HG03469 (cell line): Measurements from ENCODE around the gene CEP104.

ENCODE experiments used
- ATAC-seq: cut with Tn5 transposase; IDR thresholded peaks from one replicate; pipeline ENCODE4 v1.9.1; 2021; ENCODE audit warnings: mild to moderate bottlenecking, moderate library complexity, moderate number of reproducible peaks; ENCODE audit not compliant: unreplicated experiment

Gene CEP104

DNA sequence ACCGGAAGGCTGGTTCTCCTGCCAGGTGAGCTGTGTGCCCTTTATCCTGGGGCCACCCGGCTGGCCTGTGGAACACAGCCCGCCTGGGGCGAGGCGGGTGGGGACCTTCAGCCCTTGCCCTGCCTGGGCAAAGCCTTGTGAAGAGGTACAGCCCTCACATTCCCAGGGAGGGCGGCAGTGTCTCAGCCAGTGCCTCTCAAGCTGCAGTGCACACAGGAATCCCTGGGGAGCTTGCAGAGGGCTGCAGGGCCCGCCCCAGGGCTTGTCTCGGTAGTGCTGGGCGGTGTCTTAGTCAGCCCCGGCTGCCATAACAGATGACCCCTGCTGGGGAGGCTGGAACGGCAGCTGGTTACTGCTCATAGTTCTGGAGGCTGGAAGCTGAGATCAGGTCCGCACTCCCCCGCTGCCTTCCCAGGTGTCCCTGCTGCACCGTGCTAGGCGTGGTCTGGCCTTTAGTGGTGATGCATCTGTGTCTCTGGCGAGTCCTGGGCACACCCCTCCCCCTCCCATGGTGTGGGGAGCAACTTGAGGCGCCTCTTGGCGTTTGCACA lies 12.8 kb upstream of the CEP104 start:
- ATAC-seq: no peak

GRCh38 chr1:3868464-3869006 lies 11.5 kb upstream of the CEP104 start:
- no peak for ATAC-seq

GRCh38 chr1:3865606-3866160 lies 8.7 kb upstream of the CEP104 start:
- no peak for ATAC-seq

DNA sequence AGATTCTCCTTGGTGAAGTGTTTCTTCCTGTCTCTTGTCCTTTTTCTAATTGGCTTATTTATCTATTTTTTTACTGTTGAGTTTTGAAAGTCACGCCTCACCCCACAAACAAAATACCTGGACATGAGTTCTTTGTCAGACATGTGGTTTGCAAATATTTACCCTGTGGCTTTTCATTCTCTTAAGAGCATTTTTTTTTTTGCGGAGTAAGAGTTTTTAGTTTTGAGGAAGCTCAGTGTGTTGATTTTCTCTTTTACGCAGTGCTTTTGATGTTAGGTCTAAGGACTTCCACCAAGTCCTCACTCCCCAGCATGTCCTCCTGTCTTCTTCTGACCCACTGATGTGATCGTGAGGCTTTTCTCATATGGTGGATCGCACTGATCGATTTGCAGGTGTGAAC lies 7.9 kb upstream of the CEP104 start:
- no peak for ATAC-seq

GRCh38 chr1:3863231-3863935 lies 6.4 kb upstream of the CEP104 start:
- no peak for ATAC-seq

DNA sequence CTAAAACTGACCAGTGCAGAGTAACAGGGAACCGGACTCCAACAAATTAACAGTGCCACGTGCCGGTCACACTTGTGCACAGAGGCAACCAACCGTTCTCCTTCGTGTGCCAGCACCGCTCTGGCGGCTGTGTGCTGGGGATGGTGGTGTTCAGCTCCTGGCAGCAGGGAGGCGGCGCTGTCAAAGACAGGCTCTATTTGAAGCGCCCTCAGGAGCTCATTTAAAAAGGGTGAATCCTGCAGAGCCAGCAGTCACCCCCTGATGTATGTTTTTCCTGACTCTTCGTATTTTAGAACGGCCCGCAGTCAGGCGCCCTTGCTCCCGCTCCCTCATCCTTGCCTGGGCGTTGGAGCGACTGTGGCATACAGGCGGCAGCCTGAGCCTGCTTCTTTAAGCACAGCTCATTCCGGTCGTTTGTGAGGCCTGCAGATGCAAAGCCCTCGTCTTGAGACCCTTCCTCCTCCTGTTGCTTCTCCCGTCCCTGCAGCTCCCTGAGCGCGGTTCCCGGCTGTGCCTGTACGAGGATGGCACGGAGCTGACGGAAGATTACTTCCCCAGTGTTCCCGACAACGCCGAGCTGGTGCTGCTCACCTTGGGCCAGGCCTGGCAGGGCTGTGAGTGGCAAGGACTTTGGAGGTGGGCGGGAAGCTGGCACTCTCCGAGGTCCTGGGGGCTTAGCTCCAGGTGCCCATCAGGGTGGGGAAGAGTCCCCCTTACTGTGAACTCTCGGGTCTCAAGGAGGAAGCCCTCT lies 1.4 kb upstream of the CEP104 start:
- no peak for ATAC-seq

GRCh38 chr1:3857791-3858129 lies 749 bp upstream of the CEP104 start:
- ATAC-seq: no peak

DNA sequence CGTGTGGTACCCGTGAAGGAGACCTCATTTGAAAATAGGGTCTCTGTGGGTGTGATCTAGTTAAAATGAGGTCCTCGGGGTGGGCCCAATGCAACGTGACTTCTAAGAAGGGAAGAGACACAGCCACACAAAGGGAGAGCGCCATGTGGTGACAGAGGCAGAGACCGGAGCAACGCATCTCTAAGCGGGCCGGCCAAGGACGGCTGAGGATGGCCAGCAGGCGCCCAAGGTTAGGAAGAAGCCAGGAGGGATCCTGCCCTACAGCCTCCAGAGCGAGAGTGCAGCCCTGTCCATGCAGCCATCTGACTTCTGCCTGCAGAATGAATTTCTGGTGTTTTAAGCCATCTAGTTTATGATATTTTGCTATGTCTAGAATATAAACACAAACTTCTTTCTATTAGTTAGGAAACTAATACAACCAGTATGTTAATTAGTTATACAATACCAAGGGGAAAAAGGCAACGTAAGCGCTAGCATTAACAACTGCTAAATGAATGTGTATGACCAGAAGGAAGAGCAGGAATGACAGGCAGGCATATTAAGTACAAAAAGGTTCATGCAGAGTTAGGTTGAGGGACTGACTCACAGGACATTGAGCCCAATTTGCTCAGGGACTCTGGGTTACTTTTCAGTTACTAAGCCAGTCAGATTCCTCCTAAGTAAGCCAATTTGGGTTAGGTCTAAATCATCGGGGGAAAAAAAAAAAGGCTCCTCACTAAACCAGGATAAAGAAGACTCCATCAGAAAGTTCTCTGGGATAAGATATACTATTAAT lies 4.1 kb downstream of the CEP104 start:
- no peak for ATAC-seq

DNA sequence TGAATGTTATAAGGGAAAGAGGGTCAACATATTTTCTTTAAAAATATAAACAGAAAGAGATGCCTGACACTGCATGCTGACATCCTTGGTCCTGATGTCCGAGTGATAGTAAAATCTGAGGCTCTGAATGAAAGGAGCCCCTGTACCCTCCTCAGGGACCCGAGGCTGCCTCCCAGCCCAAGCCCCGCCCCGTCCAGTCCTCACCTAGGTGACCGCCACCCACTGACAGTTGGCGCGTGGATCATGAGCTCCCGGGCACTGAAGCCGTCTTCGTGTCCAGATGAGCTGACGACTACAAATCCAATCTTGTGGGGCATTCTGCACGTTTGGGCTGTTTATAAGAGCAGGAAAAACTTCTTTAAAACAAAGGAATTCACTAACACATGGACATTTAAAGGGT lies 4.9 kb downstream of the CEP104 start:
- ATAC-seq: no peak

DNA sequence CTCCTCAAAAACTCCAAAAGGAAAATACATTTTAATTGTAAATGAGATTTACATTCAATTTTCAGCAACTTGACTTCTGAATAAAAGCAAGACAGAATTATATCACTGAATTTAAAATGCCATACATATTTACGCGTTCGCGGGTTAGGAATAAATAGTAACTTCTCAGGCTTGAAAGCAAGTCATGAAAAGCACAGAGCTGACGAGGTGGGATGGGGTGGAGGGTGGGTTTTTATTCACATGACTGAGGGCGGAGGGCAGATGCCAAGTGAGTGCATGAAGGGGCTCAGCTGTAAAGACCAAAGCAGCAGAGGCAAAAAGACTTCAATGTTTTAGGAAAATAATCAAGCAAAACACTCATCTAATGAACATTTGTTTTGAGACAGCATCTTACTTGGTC lies 5.7 kb downstream of the CEP104 start:
- ATAC-seq: no peak

- ATAC-seq: no peak
These were observed 6.2 kb downstream of the CEP104 start for GRCh38 chr1:3850857-3851256.

- ATAC-seq: no peak
These were observed 9.9 kb downstream of the CEP104 start for GRCh38 chr1:3847081-3847480.

DNA sequence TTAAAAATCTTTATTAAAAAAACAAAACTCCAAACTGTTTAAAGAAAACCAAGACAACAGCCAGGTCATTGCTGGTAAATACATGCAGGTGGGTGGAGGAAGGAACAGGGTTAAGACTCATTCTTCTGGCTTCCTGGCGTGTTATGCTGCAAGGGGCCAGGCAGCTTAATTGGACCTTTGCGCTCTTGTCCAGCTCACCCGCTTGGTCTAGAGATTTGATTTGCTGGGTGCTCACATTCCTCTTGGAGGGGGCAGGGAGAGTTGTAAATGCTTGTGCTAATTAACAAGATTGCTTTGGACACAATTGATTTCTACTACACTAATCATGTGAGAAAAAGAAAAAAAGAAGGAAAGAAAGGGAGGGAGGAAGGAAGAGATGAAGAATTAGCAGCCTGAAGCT lies 10.5 kb downstream of the CEP104 start:
- ATAC-seq: no peak

GRCh38 chr1:3842912-3843311 lies 14.1 kb downstream of the CEP104 start:
- no peak for ATAC-seq

DNA sequence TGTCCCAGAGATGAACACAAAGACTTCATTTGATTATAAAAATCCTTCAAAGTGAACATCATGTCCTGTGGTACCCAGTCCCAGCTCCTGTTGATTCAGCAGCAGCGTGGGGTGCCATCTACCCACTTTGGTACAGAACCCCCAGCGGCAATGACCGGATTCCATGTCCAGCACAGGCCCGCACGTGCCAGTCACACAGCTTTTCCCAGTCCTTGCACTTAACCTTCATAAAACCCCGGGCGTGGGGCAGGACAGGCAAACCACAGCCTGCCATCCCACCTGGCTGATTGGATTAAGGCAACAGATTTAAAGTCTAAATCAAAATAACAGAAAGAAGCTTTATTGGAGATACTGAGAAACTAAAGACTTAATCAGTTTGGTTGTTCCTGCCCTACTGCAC lies 15.5 kb downstream of the CEP104 start:
- ATAC-seq: no peak

GRCh38 chr1:3838788-3839187 lies 18.2 kb downstream of the CEP104 start:
- ATAC-seq: no peak

GRCh38 chr1:3837685-3838084 lies 19.3 kb downstream of the CEP104 start:
- ATAC-seq: no peak

- ATAC-seq: no peak
These were observed 19.8 kb downstream of the CEP104 start for GRCh38 chr1:3837200-3837599.

DNA sequence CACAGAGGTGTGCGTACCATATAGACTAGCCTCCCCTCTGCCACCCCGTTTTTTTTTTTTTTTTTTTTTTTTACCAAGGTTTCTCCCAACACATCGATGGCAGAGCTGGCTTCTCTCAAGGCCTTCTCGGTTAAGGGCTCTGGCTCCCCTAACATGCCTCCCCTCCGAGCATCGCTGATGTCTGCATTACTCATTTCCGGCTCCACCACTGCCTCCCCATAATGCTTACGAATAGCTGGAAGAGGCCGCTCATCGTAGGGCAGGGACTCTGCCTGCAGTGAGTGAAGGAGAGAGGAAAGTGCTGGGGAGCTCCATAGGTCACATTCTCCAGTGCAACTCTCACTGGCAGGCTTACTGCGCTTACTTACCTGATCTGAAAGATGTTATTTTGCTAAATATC lies 20.6 kb downstream of the CEP104 start:
- no peak for ATAC-seq

- ATAC-seq: no peak
These were observed 22.3 kb downstream of the CEP104 start for GRCh38 chr1:3834701-3835100.

GRCh38 chr1:3831689-3832088 lies 25.3 kb downstream of the CEP104 start:
- no peak for ATAC-seq
